Activated T-cell treated with anti-CD3 and anti-CD28 coated beads, Interleukin-2, amount 50 U/mL, for 48 hours (primary cell): Measurements from ENCODE around the gene CKAP5.

Source experiments
- DNase-seq, 2 experiments: peaks; one replicate each; pipeline ENCODE4 v3.0.0-alpha.2; 2020

The CKAP5 gene

DNA sequence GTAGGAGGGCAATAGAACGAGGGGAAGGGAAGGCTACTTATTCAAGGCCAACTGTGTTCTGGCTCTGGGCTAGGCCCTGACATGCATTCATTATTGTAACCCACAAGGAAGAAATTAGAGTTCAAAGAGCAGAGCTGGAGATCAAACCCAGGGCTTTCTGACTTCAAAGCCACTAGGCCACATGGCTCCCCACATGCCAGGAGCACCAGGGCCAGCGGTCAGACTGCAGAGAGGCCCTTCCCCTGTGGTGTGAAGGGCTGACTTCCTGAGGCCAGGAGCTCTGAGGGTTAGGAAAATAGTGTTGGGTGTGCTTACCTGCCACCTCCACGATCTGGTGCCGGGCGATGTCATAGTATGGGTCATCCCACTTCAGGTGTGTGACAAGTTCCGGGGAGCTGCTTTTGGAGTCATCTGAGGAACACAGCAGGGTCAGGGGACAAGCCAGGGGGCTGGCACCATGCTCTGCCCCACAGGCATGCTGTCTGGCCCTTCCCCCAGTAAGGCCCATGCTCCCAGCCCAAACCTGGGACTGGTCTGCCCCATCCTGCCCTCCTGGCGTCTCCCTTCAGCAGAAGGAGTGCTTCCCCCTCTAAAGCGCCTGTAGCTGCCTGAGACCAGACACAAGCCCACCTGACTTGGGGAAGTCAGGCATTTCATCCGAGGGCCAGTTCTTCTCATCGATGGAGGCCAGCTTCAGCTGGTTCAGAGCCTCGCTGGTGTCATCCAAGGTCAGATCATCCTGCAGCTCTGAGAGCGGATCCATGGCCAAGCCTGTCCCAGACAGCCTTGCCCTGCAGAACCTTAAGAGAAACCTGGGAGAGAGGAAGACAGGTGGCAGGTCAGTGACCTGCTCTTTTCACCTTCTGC, 150.5 kb downstream of the CKAP5 start:
- no peak for DNase-seq

DNA sequence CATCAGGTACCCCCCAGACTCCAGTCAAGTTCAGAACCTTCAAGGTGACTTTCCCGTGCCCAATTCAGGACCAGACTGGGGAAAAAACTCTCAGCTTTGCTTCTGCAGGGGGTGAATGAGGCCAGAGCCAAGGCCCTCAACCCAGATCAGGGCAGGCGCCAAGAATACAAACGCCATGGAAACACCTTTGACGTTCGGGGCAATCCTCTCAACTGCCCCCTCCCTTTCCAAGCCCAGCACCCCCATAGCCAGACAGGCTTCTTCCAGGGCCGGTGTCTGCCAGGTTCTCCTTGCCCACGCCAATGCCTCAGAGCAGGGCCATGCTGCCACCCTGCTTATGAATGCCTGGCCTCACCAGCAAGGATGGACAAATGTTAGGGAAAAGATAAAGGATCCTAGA, 151.5 kb downstream of the CKAP5 start:
- DNase-seq, result no peak

DNA sequence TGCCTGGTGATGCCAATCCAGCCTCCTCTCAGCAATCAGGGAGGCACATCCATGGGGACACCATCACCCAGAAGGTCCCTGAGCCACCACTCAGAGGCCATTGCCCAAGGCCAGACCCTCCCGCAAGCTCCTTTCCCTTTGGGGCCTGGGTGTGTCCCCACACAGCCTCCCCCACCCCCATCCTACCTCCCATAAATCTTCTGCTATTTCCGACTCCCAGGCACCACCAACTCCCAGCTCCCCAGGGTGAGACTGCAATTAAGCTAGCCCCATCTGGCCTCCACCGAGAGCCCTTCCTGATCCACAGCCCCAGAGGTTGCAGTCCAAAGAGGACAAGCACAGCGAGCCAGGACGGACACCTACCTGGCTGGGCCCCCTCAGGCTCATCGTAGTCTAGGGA, 152.0 kb downstream of the CKAP5 start:
- DNase-seq, result no peak

DNA sequence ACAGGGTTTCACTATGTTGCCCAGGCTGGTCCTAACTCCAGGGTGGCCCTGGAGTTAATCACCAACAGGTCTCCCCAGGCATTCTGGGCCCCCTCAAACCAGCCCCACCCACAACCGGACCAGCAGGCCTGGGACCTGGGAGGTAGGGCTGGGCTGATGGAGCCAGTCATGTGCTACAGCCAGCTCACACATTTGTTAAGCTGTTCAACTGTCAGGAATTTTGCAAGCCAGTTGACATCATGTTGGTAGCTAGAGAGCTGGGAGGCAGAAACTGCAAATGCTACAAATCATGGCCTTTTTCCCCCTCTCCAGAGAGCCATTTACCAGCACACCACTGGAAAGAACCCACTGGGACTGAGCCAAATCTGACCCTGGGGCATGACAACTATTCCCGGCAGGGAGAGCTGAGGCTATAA, 152.5 kb downstream of the CKAP5 start:
- no peak for DNase-seq
